DMS 273 (cell line): ENCODE data around the gene SLC36A4.
"Not testable (repeated sequence)": the region's sequence is repeated elsewhere in the genome, so short reads cannot be mapped to it uniquely, and the experiment has no call there.

Experiments used
- DNase-seq: peaks from one replicate; lab custom pipeline; 2025; ENCODE audit not compliant: unreplicated experiment; lab: John Stamatoyannopoulos, UW

SLC36A4 gene

GRCh38 chr11:93194673-93195291, 3.0 kb downstream of the SLC36A4 start:
- DNase-seq: no peak

- no peak for DNase-seq
Measured at GRCh38 chr11:93193731-93194130, 4.1 kb downstream of the SLC36A4 start.

- DNase-seq: no peak
Measured at GRCh38 chr11:93192163-93192562, 5.6 kb downstream of the SLC36A4 start.

GRCh38 chr11:93189462-93189861, 8.3 kb downstream of the SLC36A4 start:
- DNase-seq: no peak

GRCh38 chr11:93188726-93189125, 9.1 kb downstream of the SLC36A4 start:
- DNase-seq: no peak

- DNase-seq: no peak
Measured at GRCh38 chr11:93187290-93187689, 10.5 kb downstream of the SLC36A4 start.

- DNase-seq: not testable (repeated sequence)
Measured at GRCh38 chr11:93177891-93178290, 19.9 kb downstream of the SLC36A4 start.

GRCh38 chr11:93169950-93170561, 27.7 kb downstream of the SLC36A4 start:
- DNase-seq: peak; percentile 18

GRCh38 chr11:93169143-93169542, 28.6 kb downstream of the SLC36A4 start:
- DNase-seq: no peak

GRCh38 chr11:93166862-93167261, 30.9 kb downstream of the SLC36A4 start:
- DNase-seq: no peak

- DNase-seq: no peak
Measured at GRCh38 chr11:93166194-93166593, 31.6 kb downstream of the SLC36A4 start.

GRCh38 chr11:93160808-93161207, 37.0 kb downstream of the SLC36A4 start:
- no peak for DNase-seq

GRCh38 chr11:93160156-93160555, 37.6 kb downstream of the SLC36A4 start:
- no peak for DNase-seq

GRCh38 chr11:93159721-93160120, 38.1 kb downstream of the SLC36A4 start:
- DNase-seq: no peak

- no peak for DNase-seq
Measured at GRCh38 chr11:93155738-93156137, 42.1 kb downstream of the SLC36A4 start.

GRCh38 chr11:93145390-93145915, 52.3 kb downstream of the SLC36A4 start:
- no peak for DNase-seq

GRCh38 chr11:93143800-93144199, 54.0 kb downstream of the SLC36A4 start:
- no peak for DNase-seq

- DNase-seq: no peak
Measured at GRCh38 chr11:93143186-93143585, 54.6 kb downstream of the SLC36A4 start.

- no peak for DNase-seq
Measured at GRCh38 chr11:93133488-93134109, 64.2 kb downstream of the SLC36A4 start.

- no peak for DNase-seq
Measured at GRCh38 chr11:93132836-93133235, 65.0 kb downstream of the SLC36A4 start.

GRCh38 chr11:93131709-93132108, 66.1 kb downstream of the SLC36A4 start:
- peak; percentile 27 for DNase-seq

- no peak for DNase-seq
Measured at GRCh38 chr11:93128574-93128973, 69.2 kb downstream of the SLC36A4 start.
